H9 (cell line): ENCODE measurements around the gene CT47A7. TPM values are rescaled to one million over a fixed set of nuclear protein-coding genes. Genes with fewer than 3 reads are reported as not detected.

Experiments
- DNase-seq: peaks from one replicate; pipeline ENCODE4 v3.0.0-alpha.2; 2017
- H2AFZ ChIP-seq: one replicate; pipeline ENCODE4 v1.6.1; 2013; ENCODE audit warnings: mild to moderate bottlenecking, low read length, control low read depth, moderate library complexity
- H2AK5ac ChIP-seq: 2 replicates; pipeline ENCODE4 v1.6.1; 2013; ENCODE audit warnings: low read length, control low read depth, mixed read lengths; ENCODE audit not compliant: insufficient read length
- H2BK120ac ChIP-seq: one replicate; pipeline ENCODE4 v1.6.1; 2013; ENCODE audit warnings: low read depth, mild to moderate bottlenecking, low read length, control low read depth, inconsistent platforms; ENCODE audit not compliant: poor library complexity, severe bottlenecking
- H2BK12ac ChIP-seq: 2 replicates; pipeline ENCODE4 v1.6.1; 2013; ENCODE audit warnings: low read length, control low read depth, mixed read lengths, low read depth; ENCODE audit not compliant: insufficient read length
- H2BK15ac ChIP-seq: 2 replicates; pipeline ENCODE4 v1.6.1; 2013; ENCODE audit warnings: low read depth, low read length, control low read depth
- H2BK20ac ChIP-seq: one replicate; pipeline ENCODE4 v1.6.1; 2013; ENCODE audit warnings: low read depth, mild to moderate bottlenecking, low read length, control low read depth, inconsistent platforms; ENCODE audit not compliant: poor library complexity, severe bottlenecking
- H2BK5ac ChIP-seq: 2 replicates; pipeline ENCODE4 v1.6.1; 2013; ENCODE audit warnings: low read length, control low read depth, mixed read lengths; ENCODE audit not compliant: insufficient read length
- H3K14ac ChIP-seq: 2 replicates; pipeline ENCODE4 v1.6.1; 2013; ENCODE audit warnings: low read length, control low read depth; ENCODE audit not compliant: insufficient read depth
- H3K18ac ChIP-seq: 2 replicates; pipeline ENCODE4 v1.6.1; 2013; ENCODE audit warnings: low read depth, mild to moderate bottlenecking, mixed read lengths, low read length, control low read depth; ENCODE audit not compliant: insufficient read length
- H3K23ac ChIP-seq: 2 replicates; pipeline ENCODE4 v1.6.1; 2013; ENCODE audit warnings: low read length, control low read depth, mixed read lengths, low read depth; ENCODE audit not compliant: insufficient read length
- H3K23me2 ChIP-seq: 2 replicates; pipeline ENCODE4 v1.6.1; 2013; ENCODE audit warnings: low read depth, mild to moderate bottlenecking, mixed read lengths, low read length, control low read depth; ENCODE audit not compliant: insufficient read length, poor library complexity, severe bottlenecking
- H3K27ac ChIP-seq: 2 replicates; pipeline ENCODE4 v1.5.1; 2013; ENCODE audit warnings: low read length, control low read depth, mixed read lengths, low read depth; ENCODE audit not compliant: insufficient read length
- H3K27me3 ChIP-seq: 2 replicates; pipeline ENCODE4 v1.6.1; 2013; ENCODE audit warnings: low read length, control low read depth, inconsistent platforms; ENCODE audit not compliant: insufficient read depth
- H3K4ac ChIP-seq: 2 replicates; pipeline ENCODE4 v1.6.1; 2013; ENCODE audit warnings: low read depth, mild to moderate bottlenecking, control low read depth, inconsistent platforms, low read length, moderate library complexity
- H3K4me1 ChIP-seq: 2 replicates; pipeline ENCODE4 v1.6.1; 2013; ENCODE audit warnings: low read length, control low read depth, inconsistent platforms; ENCODE audit not compliant: insufficient read depth
- H3K4me2 ChIP-seq: 2 replicates; pipeline ENCODE4 v1.6.1; 2013; ENCODE audit warnings: low read length, control low read depth, mixed read lengths; ENCODE audit not compliant: insufficient read length, insufficient read depth
- H3K56ac ChIP-seq: 2 replicates; pipeline ENCODE4 v1.6.1; 2013; ENCODE audit warnings: low read depth, mild to moderate bottlenecking, mixed read lengths, low read length, control low read depth; ENCODE audit not compliant: insufficient read length
- H3K79me1 ChIP-seq: 2 replicates; pipeline ENCODE4 v1.6.1; 2013; ENCODE audit warnings: low read depth, mild to moderate bottlenecking, moderate library complexity, low read length, control low read depth, inconsistent platforms; ENCODE audit not compliant: insufficient read depth, poor library complexity, severe bottlenecking
- H3K79me2 ChIP-seq: 2 replicates; pipeline ENCODE4 v1.6.1; 2013; ENCODE audit warnings: low read length, control low read depth, inconsistent platforms; ENCODE audit not compliant: insufficient read depth
- H3K9ac ChIP-seq: 2 replicates; pipeline ENCODE4 v1.6.1; 2013; ENCODE audit warnings: low read length, control low read depth, mixed read lengths; ENCODE audit not compliant: insufficient read length; ENCODE audit errors: extremely low read depth
- H3K9me3 ChIP-seq: one replicate; pipeline ENCODE4 v1.6.1; 2013; ENCODE audit warnings: low read depth, low read length, inconsistent platforms; ENCODE audit not compliant: control insufficient read depth
- H3T11ph ChIP-seq: one replicate; pipeline ENCODE4 v1.6.1; 2013; ENCODE audit warnings: mild to moderate bottlenecking, low read length, control low read depth, inconsistent platforms
- H4K20me1 ChIP-seq: one replicate; pipeline ENCODE4 v1.6.1; 2013; ENCODE audit not compliant: control insufficient read depth, insufficient read length, insufficient read depth
- H4K5ac ChIP-seq: 2 replicates; pipeline ENCODE4 v1.6.1; 2013; ENCODE audit warnings: low read depth, mild to moderate bottlenecking, mixed read lengths, low read length, control low read depth; ENCODE audit not compliant: insufficient read length
- H4K8ac ChIP-seq: replicated peaks from 2 replicates; pipeline ENCODE4 v1.6.1; 2013; ENCODE audit warnings: low read length, control low read depth, mixed read lengths, low read depth; ENCODE audit not compliant: insufficient read length
- H4K91ac ChIP-seq: 2 replicates; pipeline ENCODE4 v1.6.1; 2013; ENCODE audit warnings: low read depth, mild to moderate bottlenecking, moderate library complexity, mixed read lengths, low read length, control low read depth; ENCODE audit not compliant: insufficient read length
- H3K27ac Mint-ChIP-seq, 3 experiments: 2 replicates in 2 of 3; 3 replicates in 1 of 3; pipeline ENCODE4 v1.8.0; 2020 to 2021; ENCODE audit warnings: mixed read lengths in 3 of 3, mild to moderate bottlenecking in 1 of 3, moderate library complexity in 1 of 3
- H3K27me3 Mint-ChIP-seq: 2 replicates; pipeline ENCODE4 v1.8.0; 2021; ENCODE audit warnings: low read depth, mild to moderate bottlenecking, moderate library complexity, mixed read lengths
- H3K36me3 Mint-ChIP-seq, 3 experiments: 2 replicates in 2 of 3; 3 replicates in 1 of 3; pipeline ENCODE4 v1.8.0; 2020 to 2021; ENCODE audit warnings: low read depth in 3 of 3, mixed read lengths in 3 of 3; ENCODE audit not compliant: insufficient read depth in 1 of 3
- H3K4me1 Mint-ChIP-seq, 2 experiments: 2 replicates each; pipeline ENCODE4 v1.8.0; 2020; ENCODE audit warnings: mixed read lengths in 2 of 2
- H3K4me3 Mint-ChIP-seq, 2 experiments: 2 replicates in 1 of 2; 3 replicates in 1 of 2; pipeline ENCODE4 v1.8.0; 2020 to 2021; ENCODE audit warnings: mild to moderate bottlenecking in 2 of 2, mixed read lengths in 2 of 2, moderate library complexity in 1 of 2
- H3K9me3 Mint-ChIP-seq, 2 experiments: 2 replicates in 1 of 2; 3 replicates in 1 of 2; pipeline ENCODE4 v1.8.0; 2020; ENCODE audit warnings: mild to moderate bottlenecking in 2 of 2, mixed read lengths in 2 of 2, moderate library complexity in 1 of 2
- WGBS: extraction: QIAGEN DNeasy Blood & Tissue Kit; methylation state at CpG from one replicate; pipeline ENCODE4 v1.1.7; 2013; ENCODE audit warnings: missing lambda C conversion rate, low lambda C conversion rate, mixed read lengths; ENCODE audit not compliant: insufficient read length; ENCODE audit errors: extremely low coverage; 5-methylcytosine and 5-hydroxymethylcytosine counted together
- total RNA-seq: library from RNA; stranded (reverse); gene quantifications from 2 replicates; pipeline ENCODE4 v1.2.1, GENCODE V29; 2021
- TF ChIP-seq, protein P1 (sequence below): fragments of 200-600 bp; sonication (generic); conservative IDR thresholded peaks from 3 replicates; pipeline ENCODE4 v1.8.0; 2021; ENCODE audit warnings: antibody characterized with exemption, mild to moderate bottlenecking

The CT47A7 gene
- total RNA-seq, 1 experiment from 2014 or later = not detected

DNA sequence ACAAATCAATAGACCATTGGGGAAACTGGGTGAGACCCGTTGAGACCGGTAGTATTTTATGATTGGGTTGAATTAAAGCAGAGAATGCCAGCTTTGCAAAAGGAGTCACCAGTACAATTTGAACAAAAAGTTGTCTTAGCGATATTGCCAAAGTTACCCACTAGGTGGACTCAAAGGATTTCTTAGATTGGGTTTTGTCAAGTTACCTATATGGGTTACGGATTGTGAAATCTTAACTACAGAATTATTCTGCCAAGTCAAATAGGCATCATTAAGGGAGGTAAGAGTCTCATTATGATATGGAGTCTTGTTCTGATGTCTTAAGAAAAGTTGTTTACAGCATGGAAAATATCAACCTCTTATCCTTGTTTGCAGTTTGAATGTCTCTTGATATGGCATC is 44.2 kb upstream of the CT47A7 start:
- WGBS = no CpG with 5 or more reads among the region's 4 CpGs
- H4K20me1 ChIP-seq = no peaks in the 10 kb centered on the region
- H2BK20ac ChIP-seq = no peak overlapping the region
- H3K56ac ChIP-seq = no peak overlapping the region
- H3K14ac ChIP-seq = no peak overlapping the region
- H2AK5ac ChIP-seq = no peak overlapping the region
- H3K4ac ChIP-seq = no peak overlapping the region
- TF ChIP-seq, protein P1, sequence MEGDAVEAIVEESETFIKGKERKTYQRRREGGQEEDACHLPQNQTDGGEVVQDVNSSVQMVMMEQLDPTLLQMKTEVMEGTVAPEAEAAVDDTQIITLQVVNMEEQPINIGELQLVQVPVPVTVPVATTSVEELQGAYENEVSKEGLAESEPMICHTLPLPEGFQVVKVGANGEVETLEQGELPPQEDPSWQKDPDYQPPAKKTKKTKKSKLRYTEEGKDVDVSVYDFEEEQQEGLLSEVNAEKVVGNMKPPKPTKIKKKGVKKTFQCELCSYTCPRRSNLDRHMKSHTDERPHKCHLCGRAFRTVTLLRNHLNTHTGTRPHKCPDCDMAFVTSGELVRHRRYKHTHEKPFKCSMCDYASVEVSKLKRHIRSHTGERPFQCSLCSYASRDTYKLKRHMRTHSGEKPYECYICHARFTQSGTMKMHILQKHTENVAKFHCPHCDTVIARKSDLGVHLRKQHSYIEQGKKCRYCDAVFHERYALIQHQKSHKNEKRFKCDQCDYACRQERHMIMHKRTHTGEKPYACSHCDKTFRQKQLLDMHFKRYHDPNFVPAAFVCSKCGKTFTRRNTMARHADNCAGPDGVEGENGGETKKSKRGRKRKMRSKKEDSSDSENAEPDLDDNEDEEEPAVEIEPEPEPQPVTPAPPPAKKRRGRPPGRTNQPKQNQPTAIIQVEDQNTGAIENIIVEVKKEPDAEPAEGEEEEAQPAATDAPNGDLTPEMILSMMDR = peak; percentile 53
- no peak overlapping the region for H3K23ac ChIP-seq
- no peaks in the 10 kb centered on the region for H3K36me3 Mint-ChIP-seq
- H3K79me1 ChIP-seq = no peaks in the 10 kb centered on the region
- H3K27ac Mint-ChIP-seq = no peak overlapping the region
- no peaks in the 10 kb centered on the region for H3K9me3 ChIP-seq
- DNase-seq = no peak
- H2BK12ac ChIP-seq = no peak overlapping the region
- H4K91ac ChIP-seq = no peak overlapping the region
- H2BK15ac ChIP-seq = no peak overlapping the region
- H3K4me1 Mint-ChIP-seq = peaks cover 2 to 5% of the 10 kb centered on the region in 2 experiments; a peak in 3 of 4 replicates
- no peaks in the 10 kb centered on the region for H3K23me2 ChIP-seq
- H3K79me2 ChIP-seq = no peaks in the 10 kb centered on the region
- no peak overlapping the region for H2AFZ ChIP-seq
- H3K9ac ChIP-seq = no peak overlapping the region
- no peaks in the 10 kb centered on the region for H3K4me1 ChIP-seq
- H3K27me3 ChIP-seq = no peaks in the 10 kb centered on the region
- no peak overlapping the region for H4K8ac ChIP-seq
- no peak overlapping the region for H3K4me3 Mint-ChIP-seq
- no peak overlapping the region for H3T11ph ChIP-seq
- H2BK5ac ChIP-seq = no peak overlapping the region
- H4K5ac ChIP-seq = no peak overlapping the region
- H3K27me3 Mint-ChIP-seq = 0 out of 2 replicates have a peak, but pooled peaks cover 1% of the 10 kb centered on the region
- H3K9me3 Mint-ChIP-seq = peaks cover 29 to 43% of the 10 kb centered on the region in 2 experiments
- H3K27ac ChIP-seq = no peak overlapping the region
- H3K4me2 ChIP-seq = no peak overlapping the region
- H2BK120ac ChIP-seq = no peak overlapping the region
- no peak overlapping the region for H3K18ac ChIP-seq
